Astrocyte (in vitro differentiated cells and primary cell): ENCODE measurements around the gene RALGAPA2. TPM values are rescaled to one million over a fixed set of nuclear protein-coding genes. Genes with fewer than 3 reads are reported as not detected.

Experiments used
- DNase-seq: peaks from one replicate; pipeline ENCODE4 v3.0.0-alpha.2; 2010; ENCODE audit warnings: low read depth
- FAIRE-seq: peaks from 2 replicates; lab custom pipeline; 2011; peaks lifted over from hg19 to GRCh38; lab: Jason Lieb, UNC
- H2AFZ ChIP-seq: 2 replicates; pipeline ENCODE4 v1.6.0; 2012; ENCODE audit warnings: low read depth, low read length, inconsistent platforms
- H3K27ac ChIP-seq: 2 replicates; pipeline ENCODE4 v1.5.1; 2011; ENCODE audit warnings: low read depth, low read length, inconsistent platforms
- H3K27me3 ChIP-seq: 2 replicates; pipeline ENCODE4 v1.6.0; 2011; ENCODE audit warnings: low read length, inconsistent platforms; ENCODE audit not compliant: insufficient read depth
- H3K36me3 ChIP-seq: 2 replicates; pipeline ENCODE4 v1.5.1; 2011; ENCODE audit warnings: low read length, inconsistent platforms; ENCODE audit not compliant: insufficient read depth
- H3K4me1 ChIP-seq: 2 replicates; pipeline ENCODE4 v1.5.1; 2011; ENCODE audit warnings: low read length, inconsistent platforms; ENCODE audit not compliant: insufficient read depth
- H3K4me2 ChIP-seq: 2 replicates; pipeline ENCODE4 v1.6.0; 2012; ENCODE audit warnings: low read length, inconsistent platforms
- H3K4me3 ChIP-seq: 2 replicates; pipeline ENCODE4 v1.5.1; 2011; ENCODE audit warnings: low read depth, mild to moderate bottlenecking, low read length, inconsistent platforms; ENCODE audit not compliant: insufficient read depth
- H3K79me2 ChIP-seq: 2 replicates; pipeline ENCODE4 v1.6.0; 2012; ENCODE audit warnings: mild to moderate bottlenecking, low read length, inconsistent platforms; ENCODE audit not compliant: insufficient read depth
- H3K9ac ChIP-seq: 2 replicates; pipeline ENCODE4 v1.6.0; 2012; ENCODE audit warnings: mild to moderate bottlenecking, low read length, inconsistent platforms
- H3K9me3 ChIP-seq: 2 replicates; pipeline ENCODE4 v1.5.1; 2012; ENCODE audit warnings: low read depth, mild to moderate bottlenecking, low read length, inconsistent platforms; ENCODE audit not compliant: insufficient read depth
- H4K20me1 ChIP-seq: 2 replicates; pipeline ENCODE4 v1.6.0; 2012; ENCODE audit warnings: low read length, inconsistent platforms; ENCODE audit not compliant: insufficient read depth
- H3K27ac Mint-ChIP-seq: one replicate; pipeline ENCODE4 v1.8.0; 2021; ENCODE audit warnings: mild to moderate bottlenecking, mixed read lengths; ENCODE audit not compliant: unreplicated experiment
- H3K27me3 Mint-ChIP-seq: one replicate; pipeline ENCODE4 v1.8.0; 2021; ENCODE audit warnings: low read depth, mixed read lengths; ENCODE audit not compliant: unreplicated experiment
- H3K36me3 Mint-ChIP-seq: one replicate; pipeline ENCODE4 v1.8.0; 2021; ENCODE audit warnings: low read depth, mixed read lengths; ENCODE audit not compliant: unreplicated experiment
- H3K4me1 Mint-ChIP-seq: one replicate; pipeline ENCODE4 v1.8.0; 2021; ENCODE audit warnings: low read depth, mixed read lengths; ENCODE audit not compliant: unreplicated experiment
- H3K4me3 Mint-ChIP-seq: one replicate; pipeline ENCODE4 v1.8.0; 2021; ENCODE audit warnings: mild to moderate bottlenecking, moderate library complexity, mixed read lengths; ENCODE audit not compliant: unreplicated experiment
- H3K9me3 Mint-ChIP-seq: one replicate; pipeline ENCODE4 v1.8.0; 2021; ENCODE audit warnings: mild to moderate bottlenecking, mixed read lengths; ENCODE audit not compliant: unreplicated experiment
- CTCF ChIP-seq: IDR thresholded peaks from 2 replicates; pipeline ENCODE4 v1.5.1; 2011; ENCODE audit warnings: low read depth, mild to moderate bottlenecking, inconsistent platforms, low read length, moderate library complexity; ENCODE audit not compliant: insufficient read depth
- EZH2 ChIP-seq: IDR thresholded peaks from 2 replicates; pipeline ENCODE4 v1.6.1; 2012; ENCODE audit warnings: mild to moderate bottlenecking, low read length, inconsistent platforms; ENCODE audit not compliant: insufficient read depth
- total RNA-seq: library from RNA; stranded (reverse); gene quantifications from 2 replicates; pipeline ENCODE4 v1.2.1, GENCODE V29; 2021

Gene RALGAPA2
- total RNA-seq, 1 donor from 2014 or later: 6.6 TPM

DNA sequence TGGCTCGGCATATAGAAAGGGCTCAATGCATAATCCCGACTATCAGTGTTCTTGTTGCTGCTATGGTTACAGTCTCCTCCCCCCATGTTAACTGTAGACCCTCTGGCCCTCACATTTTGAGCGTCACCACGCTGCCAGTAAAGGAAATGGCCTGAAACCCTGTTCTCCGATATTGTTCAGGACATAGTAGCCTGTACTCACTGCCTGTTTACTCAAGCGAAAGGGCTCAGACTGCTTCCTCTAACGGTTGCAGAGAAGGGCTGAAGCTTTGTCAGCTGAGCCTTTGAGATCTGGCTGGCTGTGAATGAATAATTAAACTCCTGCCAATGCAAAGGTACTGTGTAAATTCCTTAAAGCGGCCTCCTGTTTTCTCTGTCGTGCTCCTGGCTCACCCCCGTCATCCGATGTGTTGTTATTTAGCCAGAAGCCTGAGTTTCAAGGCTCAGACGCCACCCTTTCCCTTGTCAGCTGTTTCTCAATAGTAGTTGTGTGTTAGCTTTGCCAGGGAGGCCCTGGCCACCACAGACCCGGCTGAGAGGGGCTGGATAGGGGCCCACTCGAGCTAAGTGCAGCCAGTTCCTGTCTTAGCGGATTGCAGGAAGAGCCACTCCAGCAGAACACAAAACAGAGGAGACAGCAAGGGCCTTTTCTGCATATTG, 31.2 kb upstream of the RALGAPA2 start:
- Mint-ChIP-seq H3K9me3 (no peaks in the 10 kb centered on the region), H3K4me1 (peaks cover 6% of the 10 kb centered on the region), H3K36me3 (no peaks in the 10 kb centered on the region), H3K4me3 (no peak overlapping the region), H3K27me3 (peaks cover 13% of the 10 kb centered on the region), H3K27ac (no peak overlapping the region)
- peak overlapping the region; percentile 48 for H3K4me2 ChIP-seq
- no peaks in the 10 kb centered on the region for H3K36me3 ChIP-seq
- no peak for TF ChIP-seq EZH2
- TF ChIP-seq CTCF: no peak
- H3K79me2 ChIP-seq: no peaks in the 10 kb centered on the region
- no peak overlapping the region for H3K27ac ChIP-seq
- peak overlapping the region; percentile 68 for H2AFZ ChIP-seq
- no peak for FAIRE-seq
- no peaks in the 10 kb centered on the region for H4K20me1 ChIP-seq
- no peak overlapping the region for H3K9ac ChIP-seq
- no peak overlapping the region for H3K4me3 ChIP-seq
- H3K4me1 ChIP-seq: no peaks in the 10 kb centered on the region
- H3K27me3 ChIP-seq: no peaks in the 10 kb centered on the region
- peak; percentile 2 for DNase-seq
- no peaks in the 10 kb centered on the region for H3K9me3 ChIP-seq

DNA sequence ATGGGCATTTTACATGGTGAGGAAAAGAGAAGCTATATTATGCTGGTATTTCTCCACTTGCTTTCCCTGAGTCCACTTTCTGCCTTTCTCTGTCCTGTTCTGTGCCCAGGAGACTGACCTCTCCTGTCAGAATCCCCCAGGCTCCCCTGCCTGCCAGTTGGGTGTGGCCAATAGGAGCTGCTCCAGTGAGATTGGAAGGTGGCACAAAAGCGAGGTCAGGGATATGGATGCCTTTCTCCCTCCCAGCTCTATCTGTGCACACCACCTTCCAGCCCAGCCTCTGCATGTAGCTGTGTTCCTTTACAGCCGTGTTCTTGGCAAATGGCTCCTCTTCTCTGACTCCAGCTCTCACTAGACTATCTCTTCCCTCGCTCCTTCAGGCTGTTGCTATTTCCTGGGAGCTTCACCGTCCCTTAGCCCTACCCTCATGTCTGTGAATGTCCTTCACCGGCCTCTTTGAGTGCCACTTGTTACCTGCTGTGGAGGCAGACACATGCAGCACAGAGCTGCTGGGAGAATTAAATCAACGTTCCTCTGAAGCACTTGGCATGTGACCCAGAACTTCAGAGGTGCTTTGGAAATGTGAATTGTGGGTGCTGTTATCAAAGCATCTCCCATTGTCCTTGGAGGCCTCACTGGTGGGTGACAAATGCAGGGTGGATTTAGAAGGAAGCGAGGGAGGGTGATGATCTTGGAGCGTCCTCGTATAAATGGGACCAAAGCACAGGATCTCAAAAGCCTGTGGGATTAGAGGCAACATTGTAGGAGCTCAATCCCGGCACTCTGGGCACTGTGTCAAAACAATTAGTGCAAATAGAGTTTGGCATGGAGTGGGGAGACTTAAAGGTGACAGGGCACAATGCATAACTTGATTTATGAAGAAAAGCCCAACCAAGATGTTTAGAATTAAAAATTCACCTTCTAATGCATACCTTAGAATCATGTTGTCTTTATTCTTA, 28.9 kb upstream of the RALGAPA2 start:
- Mint-ChIP-seq H3K9me3 (no peaks in the 10 kb centered on the region), H3K36me3 (no peaks in the 10 kb centered on the region), H3K4me3 (no peak overlapping the region), H3K4me1 (peaks cover 6% of the 10 kb centered on the region), H3K27me3 (peaks cover 17% of the 10 kb centered on the region), H3K27ac (no peak overlapping the region)
- Histone ChIP-seq H3K4me3 (no peak overlapping the region), H3K27me3 (no peaks in the 10 kb centered on the region), H4K20me1 (no peaks in the 10 kb centered on the region), H3K9ac (no peak overlapping the region), H3K4me2 (no peak overlapping the region), H3K27ac (no peak overlapping the region), H3K36me3 (no peaks in the 10 kb centered on the region), H3K4me1 (no peaks in the 10 kb centered on the region), H2AFZ (no peak overlapping the region), H3K79me2 (no peaks in the 10 kb centered on the region), H3K9me3 (no peaks in the 10 kb centered on the region)
- no peak for FAIRE-seq
- TF ChIP-seq EZH2 (no peak), CTCF (no peak)
- no peak for DNase-seq
